GM12865 (cell line): ENCODE results near the gene MANSC4.
A peak's percentile ranks its signal among the peaks of the same experiment; 100 is the strongest.

Experiments used
- DNase-seq: peaks from one replicate; pipeline ENCODE4 v3.0.0; 2010; ENCODE audit warnings: low read depth
- H3K4me3 ChIP-seq: 2 replicates; pipeline ENCODE4 v1.5.1; 2011; ENCODE audit warnings: mild to moderate bottlenecking, low read depth, low read length, control low read depth
- TF ChIP-seq, protein P1 (sequence below): IDR thresholded peaks from 2 replicates; pipeline ENCODE4 v1.5.1; 2011; ENCODE audit warnings: low read length, control low read depth, low read depth, inconsistent platforms; ENCODE audit not compliant: insufficient read depth; ENCODE audit errors: missing control alignments

MANSC4 gene

DNA sequence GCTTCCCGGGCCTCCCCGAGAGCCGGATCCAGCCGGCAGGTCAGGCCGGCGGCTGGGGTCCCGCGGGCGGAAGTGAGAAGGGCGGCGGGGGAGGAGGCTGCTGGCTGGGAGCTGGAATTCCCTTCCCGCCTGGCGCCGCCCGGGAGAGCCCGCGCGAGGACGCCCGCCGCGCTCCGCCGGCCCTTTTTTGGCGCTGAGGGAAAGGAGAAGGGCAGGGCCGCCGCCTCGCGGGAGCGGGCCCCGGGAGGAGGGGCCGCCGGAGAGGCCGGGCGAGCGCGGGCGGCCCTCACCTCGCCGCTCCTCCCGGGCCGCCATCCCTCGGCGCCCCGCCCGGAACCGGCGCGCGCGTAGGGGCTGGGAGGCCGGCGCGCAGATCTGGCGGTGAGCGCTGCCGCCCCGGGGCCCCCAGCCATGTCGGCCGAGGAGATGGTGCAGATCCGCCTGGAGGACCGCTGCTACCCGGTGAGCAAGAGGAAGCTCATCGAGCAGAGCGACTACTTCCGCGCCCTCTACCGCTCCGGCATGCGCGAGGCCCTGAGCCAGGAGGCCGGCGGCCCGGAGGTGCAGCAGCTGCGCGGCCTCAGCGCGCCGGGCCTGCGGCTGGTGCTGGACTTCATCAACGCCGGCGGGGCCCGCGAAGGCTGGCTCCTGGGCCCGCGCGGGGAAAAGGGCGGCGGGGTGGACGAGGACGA is at the start of gene MANSC4, which contains the start of gene KLHL42:
Gene MANSC4 (minus strand): TSS at position 317 of the 692 bp plus-strand sequence. CDS start 8,960 bp downstream, outside the sequence.
Gene KLHL42 (plus strand): TSS at position 314 of the 692 bp plus-strand sequence. CDS start 98 bp downstream, at position 412.
- peak within 1 kb of the TSS; percentile 94 for H3K4me3 ChIP-seq
- TF ChIP-seq, protein P1, sequence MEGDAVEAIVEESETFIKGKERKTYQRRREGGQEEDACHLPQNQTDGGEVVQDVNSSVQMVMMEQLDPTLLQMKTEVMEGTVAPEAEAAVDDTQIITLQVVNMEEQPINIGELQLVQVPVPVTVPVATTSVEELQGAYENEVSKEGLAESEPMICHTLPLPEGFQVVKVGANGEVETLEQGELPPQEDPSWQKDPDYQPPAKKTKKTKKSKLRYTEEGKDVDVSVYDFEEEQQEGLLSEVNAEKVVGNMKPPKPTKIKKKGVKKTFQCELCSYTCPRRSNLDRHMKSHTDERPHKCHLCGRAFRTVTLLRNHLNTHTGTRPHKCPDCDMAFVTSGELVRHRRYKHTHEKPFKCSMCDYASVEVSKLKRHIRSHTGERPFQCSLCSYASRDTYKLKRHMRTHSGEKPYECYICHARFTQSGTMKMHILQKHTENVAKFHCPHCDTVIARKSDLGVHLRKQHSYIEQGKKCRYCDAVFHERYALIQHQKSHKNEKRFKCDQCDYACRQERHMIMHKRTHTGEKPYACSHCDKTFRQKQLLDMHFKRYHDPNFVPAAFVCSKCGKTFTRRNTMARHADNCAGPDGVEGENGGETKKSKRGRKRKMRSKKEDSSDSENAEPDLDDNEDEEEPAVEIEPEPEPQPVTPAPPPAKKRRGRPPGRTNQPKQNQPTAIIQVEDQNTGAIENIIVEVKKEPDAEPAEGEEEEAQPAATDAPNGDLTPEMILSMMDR = peak; percentile 20
- DNase-seq = peak; percentile 84

DNA sequence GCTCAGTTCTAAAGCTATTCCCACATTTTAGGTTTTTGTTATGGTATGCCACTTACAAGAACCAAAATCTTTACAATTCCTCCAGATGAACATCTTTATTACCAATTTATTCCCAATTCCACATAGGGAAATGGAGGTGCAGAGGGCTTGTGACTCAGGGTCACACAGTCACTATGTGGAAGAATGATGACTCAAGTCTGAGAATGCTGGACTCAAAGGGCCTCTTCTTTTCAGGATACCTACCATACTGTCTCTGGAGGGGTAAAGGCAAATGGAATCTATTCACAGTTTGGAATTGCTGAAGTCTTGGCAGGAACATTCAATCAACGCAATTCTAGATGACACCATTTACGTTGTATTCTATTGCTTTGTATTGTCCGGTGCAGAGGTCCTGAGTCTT is 48.2 kb upstream of the MANSC4 start:
- H3K4me3 ChIP-seq = no peak overlapping the region
- no peak for DNase-seq
- TF ChIP-seq, protein P1 = no peak

DNA sequence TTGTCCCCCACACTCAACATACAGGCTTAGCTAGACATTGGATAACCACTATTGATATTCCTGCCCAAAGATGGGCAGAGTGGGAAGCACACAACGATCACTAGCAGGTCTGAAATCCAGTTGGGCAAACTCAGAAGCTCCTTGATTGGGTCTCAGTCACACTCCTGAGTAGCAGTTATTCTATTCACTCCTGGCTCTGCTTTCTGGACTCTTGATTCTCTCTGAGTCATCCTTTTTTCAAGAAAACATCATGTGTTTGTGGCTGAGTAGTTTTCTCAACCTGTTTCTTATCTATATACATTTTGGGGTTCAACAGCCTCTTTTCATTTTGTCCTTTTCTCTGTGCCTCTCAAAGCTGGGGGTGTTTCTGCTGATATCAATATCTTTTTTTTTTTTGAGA is 46.0 kb upstream of the MANSC4 start:
- no peak overlapping the region for H3K4me3 ChIP-seq
- DNase-seq = no peak
- TF ChIP-seq, protein P1 = no peak

DNA sequence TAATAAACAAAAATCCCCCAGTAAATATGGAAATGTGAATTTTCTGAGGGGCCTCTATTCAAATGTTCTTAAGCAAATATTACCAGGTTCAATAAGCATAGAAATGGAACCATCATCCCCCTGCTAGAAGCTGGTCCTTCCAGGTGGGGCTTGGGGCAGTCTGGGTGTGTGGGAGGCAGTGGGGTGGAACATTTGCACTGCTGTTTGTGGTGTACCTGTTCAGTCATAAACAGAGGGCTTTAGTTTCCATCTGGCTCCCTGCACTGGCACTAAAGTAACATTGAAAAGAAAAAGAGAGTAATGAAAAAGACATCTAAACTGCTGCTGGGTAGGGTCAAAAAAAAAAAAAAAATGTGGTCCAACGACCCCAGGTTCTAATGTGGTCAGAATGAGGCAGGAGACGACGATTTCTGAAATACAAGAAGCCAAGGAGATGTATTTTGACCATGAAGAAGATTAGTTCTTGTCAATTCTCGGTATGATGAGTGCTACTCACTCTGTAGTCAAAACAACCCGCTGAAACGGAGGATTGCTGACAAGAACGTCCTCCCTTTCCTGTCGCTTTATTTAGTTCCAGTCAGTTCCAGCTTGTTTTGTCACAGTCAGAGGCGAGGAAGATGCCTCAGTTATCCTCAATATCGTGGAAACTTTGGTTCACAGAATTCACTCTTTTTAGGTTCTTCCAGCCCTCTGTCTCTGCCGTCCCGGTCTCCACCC is 44.2 kb upstream of the MANSC4 start:
- DNase-seq = peak; percentile 89
- TF ChIP-seq, protein P1 = no peak
- H3K4me3 ChIP-seq = peak overlapping the region; percentile 31

DNA sequence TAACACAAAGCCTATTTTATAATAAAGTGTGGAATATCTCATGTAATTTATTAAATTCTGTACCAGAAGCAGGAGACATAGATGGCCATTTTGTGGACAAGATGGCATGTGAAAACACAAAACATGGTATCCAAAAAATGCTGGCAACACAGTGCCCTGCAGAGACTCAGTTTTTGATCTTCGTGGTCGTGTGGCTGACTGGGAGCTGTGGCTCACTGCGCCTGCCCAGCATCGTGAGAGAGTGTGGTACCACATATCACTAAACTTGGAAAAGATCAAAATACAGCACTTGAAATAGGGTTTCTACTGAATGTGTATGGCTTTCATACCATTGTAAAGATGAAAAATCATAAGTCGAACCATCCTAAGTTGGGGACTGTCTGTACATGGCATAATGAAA is 43.0 kb upstream of the MANSC4 start:
- DNase-seq = no peak
- 0 out of 2 replicates have a peak overlapping the region, but pooled peaks have one; percentile 31 for H3K4me3 ChIP-seq
- TF ChIP-seq, protein P1 = no peak

DNA sequence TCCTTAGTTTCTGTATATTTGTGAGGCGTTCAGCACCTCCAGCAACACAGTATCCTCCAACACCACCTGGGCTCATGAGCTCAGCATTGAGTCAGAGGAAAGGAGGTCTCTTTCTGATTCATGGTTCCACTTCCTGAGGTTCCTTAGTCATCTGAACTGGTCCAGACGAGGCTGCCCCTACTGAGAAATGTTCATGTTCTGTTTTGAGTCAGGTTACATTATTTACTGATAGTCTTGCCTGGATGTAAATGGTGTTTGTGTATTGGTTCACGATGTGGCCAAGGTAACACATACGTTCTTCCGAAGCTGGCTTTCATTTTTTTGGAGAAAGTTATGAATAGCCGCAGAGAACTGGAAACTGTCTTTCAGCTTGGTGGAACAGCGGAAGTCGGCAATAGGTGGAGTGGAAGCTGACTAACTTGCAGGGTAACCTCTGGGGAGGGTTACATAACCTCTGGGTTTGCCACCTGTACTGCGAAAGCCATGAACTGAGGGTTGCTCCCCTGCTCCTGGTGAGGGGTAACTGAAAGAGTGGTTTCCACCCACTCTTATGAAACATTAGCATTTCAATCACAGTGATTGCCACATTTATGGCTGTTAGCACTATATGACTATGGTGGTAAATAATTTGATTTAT is 42.2 kb upstream of the MANSC4 start:
- no peak overlapping the region; the same call in 1 of the 2 replicates for H3K4me3 ChIP-seq
- peak; percentile 92 for DNase-seq
- TF ChIP-seq, protein P1 = no peak
